DOHH2 (cell line): ENCODE results near the gene RCVRN.

ENCODE experiments used
- EZH2phosphoT487 ChIP-seq: fragments of 200-600 bp; sonication (generic); IDR thresholded peaks from 2 replicates; pipeline ENCODE4 v1.6.1; 2017; ENCODE audit warnings: borderline replicate concordance, mild to moderate bottlenecking, antibody characterized with exemption, low read length, moderate library complexity, mixed read lengths
- TF ChIP-seq, protein P1 (sequence below): fragments of 200-600 bp; sonication (generic); IDR thresholded peaks from one replicate; pipeline ENCODE4 v1.5.1; 2014; ENCODE audit warnings: antibody characterized with exemption, mild to moderate bottlenecking, low read depth, low read length; ENCODE audit not compliant: poor library complexity, severe bottlenecking

GRCh38 chr17:9904277-9905077 lies 594 bp downstream of the RCVRN start:
- no peak for TF ChIP-seq EZH2phosphoT487
- TF ChIP-seq, protein P1, sequence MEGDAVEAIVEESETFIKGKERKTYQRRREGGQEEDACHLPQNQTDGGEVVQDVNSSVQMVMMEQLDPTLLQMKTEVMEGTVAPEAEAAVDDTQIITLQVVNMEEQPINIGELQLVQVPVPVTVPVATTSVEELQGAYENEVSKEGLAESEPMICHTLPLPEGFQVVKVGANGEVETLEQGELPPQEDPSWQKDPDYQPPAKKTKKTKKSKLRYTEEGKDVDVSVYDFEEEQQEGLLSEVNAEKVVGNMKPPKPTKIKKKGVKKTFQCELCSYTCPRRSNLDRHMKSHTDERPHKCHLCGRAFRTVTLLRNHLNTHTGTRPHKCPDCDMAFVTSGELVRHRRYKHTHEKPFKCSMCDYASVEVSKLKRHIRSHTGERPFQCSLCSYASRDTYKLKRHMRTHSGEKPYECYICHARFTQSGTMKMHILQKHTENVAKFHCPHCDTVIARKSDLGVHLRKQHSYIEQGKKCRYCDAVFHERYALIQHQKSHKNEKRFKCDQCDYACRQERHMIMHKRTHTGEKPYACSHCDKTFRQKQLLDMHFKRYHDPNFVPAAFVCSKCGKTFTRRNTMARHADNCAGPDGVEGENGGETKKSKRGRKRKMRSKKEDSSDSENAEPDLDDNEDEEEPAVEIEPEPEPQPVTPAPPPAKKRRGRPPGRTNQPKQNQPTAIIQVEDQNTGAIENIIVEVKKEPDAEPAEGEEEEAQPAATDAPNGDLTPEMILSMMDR, result no peak
